ENCODE data around the gene KLHL5. TPM values are rescaled to one million over a fixed set of nuclear protein-coding genes. Genes with fewer than 3 reads are reported as not detected.

Gene KLHL5
- total and polyA plus RNA-seq, 2 donors (not counting 1 experiment from before 2014, with no cell fraction given), result 22.6 to 90.0 TPM

DNA sequence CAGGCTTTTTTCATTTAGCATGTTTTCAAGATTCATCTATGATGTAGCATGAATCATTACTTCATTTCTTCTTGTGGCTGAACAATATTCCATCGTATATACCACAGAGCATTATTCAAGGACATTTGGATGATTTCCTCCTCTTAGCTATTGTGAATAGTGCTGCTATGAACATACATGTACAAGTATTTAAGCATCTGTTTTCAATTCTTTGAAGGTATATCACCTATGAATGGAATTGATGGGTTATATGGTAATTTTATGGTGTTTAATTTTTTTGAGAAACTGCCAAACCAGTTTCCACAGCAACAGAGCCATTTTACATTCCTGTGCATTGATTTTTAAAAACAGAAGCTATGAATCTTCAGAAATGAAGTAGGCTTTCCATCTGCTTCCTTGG, 84.2 kb downstream of the KLHL5 start:
- no peak overlapping the region for H3K9ac ChIP-seq (ENCODE audit: low read length)
- WGBS (ENCODE audit: insufficient coverage), result no CpG with 5 or more reads among the region's 1 CpG
- no peaks in the 10 kb centered on the region for H3K79me2 ChIP-seq (ENCODE audit: control insufficient read depth, insufficient read depth, low read length)
- Mint-ChIP-seq H3K27ac (no peak overlapping the region), H3K4me3 (no peak overlapping the region), H3K27me3 (no peaks in the 10 kb centered on the region), H3K9me3 (ENCODE audit: insufficient read depth) (no peaks in the 10 kb centered on the region), H3K4me1 (peaks cover 3% of the 10 kb centered on the region)
- H2AFZ ChIP-seq (ENCODE audit: insufficient read depth, low read depth, low read length, poor library complexity, severe bottlenecking), result no peak overlapping the region
- DNase-seq (no peak), ATAC-seq (ENCODE audit: low read depth) (no peak)
- no peaks in the 10 kb centered on the region for H3K27me3 ChIP-seq (replicated peaks in 1 of 4; ENCODE audit: control extremely low read depth in 1 of 4, control insufficient read depth in 3 of 4, insufficient read depth in 4 of 4, low read length in 3 of 4)
- POLR2A ChIA-PET, result no interaction called here
- CTCF ChIA-PET, result interaction anchor here (2.6 kb wide), 1 partner anchor 11 kb away, joined by 10 read pairs; no protein-coding TSS in a partner anchor
- TF ChIP-seq EZH2 (IDR thresholded peaks at IDR 0.05; ENCODE audit: borderline replicate concordance, insufficient read depth, low read depth, low read length, poor library complexity, severe bottlenecking), result no peak
- TF ChIP-seq, protein P1, sequence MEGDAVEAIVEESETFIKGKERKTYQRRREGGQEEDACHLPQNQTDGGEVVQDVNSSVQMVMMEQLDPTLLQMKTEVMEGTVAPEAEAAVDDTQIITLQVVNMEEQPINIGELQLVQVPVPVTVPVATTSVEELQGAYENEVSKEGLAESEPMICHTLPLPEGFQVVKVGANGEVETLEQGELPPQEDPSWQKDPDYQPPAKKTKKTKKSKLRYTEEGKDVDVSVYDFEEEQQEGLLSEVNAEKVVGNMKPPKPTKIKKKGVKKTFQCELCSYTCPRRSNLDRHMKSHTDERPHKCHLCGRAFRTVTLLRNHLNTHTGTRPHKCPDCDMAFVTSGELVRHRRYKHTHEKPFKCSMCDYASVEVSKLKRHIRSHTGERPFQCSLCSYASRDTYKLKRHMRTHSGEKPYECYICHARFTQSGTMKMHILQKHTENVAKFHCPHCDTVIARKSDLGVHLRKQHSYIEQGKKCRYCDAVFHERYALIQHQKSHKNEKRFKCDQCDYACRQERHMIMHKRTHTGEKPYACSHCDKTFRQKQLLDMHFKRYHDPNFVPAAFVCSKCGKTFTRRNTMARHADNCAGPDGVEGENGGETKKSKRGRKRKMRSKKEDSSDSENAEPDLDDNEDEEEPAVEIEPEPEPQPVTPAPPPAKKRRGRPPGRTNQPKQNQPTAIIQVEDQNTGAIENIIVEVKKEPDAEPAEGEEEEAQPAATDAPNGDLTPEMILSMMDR (IDR thresholded peaks at IDR 0.05), result no peak
- no peak overlapping the region for H3K4me2 ChIP-seq (replicated peaks; ENCODE audit: low read depth, low read length, poor library complexity, severe bottlenecking)
- H4K20me1 ChIP-seq (ENCODE audit: control insufficient read depth, insufficient read depth, low read length, poor library complexity, severe bottlenecking), result no peaks in the 10 kb centered on the region
- no peak overlapping the region for H3K4me3 ChIP-seq (ENCODE audit: control extremely low read depth in 1 of 5, extremely low read depth in 1 of 5, insufficient read depth in 1 of 5, low read depth in 2 of 5, low read length in 4 of 5)
- H3K9me3 ChIP-seq (ENCODE audit: control extremely low read depth in 1 of 3, control insufficient read depth in 2 of 3, insufficient read depth in 1 of 3, low read length in 2 of 3), result no peaks in the 10 kb centered on the region
- H3K27ac ChIP-seq (ENCODE audit: low read length in 2 of 2), result no peak overlapping the region
- peaks cover 0 to 4% of the 10 kb centered on the region in 2 donors for H3K4me1 ChIP-seq (ENCODE audit: control insufficient read depth in 2 of 2, insufficient read depth in 2 of 2, low read length in 2 of 2)
- intact Hi-C loops (cut with micrococcal nuclease), result no loop called here
- H3K36me3 ChIP-seq (replicated peaks in 1 of 2; ENCODE audit: control extremely low read depth in 1 of 2, control insufficient read depth in 1 of 2, extremely low read depth in 1 of 2, insufficient read depth in 2 of 2, low read length in 1 of 2), result no peaks in the 10 kb centered on the region

DNA sequence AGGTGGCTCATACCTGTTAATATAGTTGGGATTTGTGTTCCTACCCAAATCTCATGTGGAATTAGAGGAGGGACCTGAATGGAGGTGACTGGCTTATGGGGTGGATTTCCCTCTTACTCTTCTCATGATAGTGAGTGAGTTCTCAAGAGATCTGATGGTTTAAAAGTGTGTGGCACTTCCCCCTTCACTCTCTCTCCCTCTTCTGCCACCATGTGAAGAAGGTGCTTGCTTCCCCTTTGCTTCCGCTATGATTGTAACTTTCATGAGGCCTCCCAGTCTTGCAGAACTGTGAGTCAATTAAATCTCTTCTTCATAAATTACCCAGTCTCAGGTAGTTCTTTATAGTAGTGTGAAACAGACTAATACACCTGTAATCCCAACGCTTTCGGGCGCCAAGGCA, 92.0 kb downstream of the KLHL5 start:
- Histone ChIP-seq H3K36me3 (replicated peaks in 1 of 2; ENCODE audit: control extremely low read depth in 1 of 2, control insufficient read depth in 1 of 2, extremely low read depth in 1 of 2, insufficient read depth in 2 of 2, low read length in 1 of 2) (no peaks in the 10 kb centered on the region), H3K9me3 (ENCODE audit: control extremely low read depth in 1 of 3, control insufficient read depth in 2 of 3, insufficient read depth in 1 of 3, low read length in 2 of 3) (no peaks in the 10 kb centered on the region), H4K20me1 (ENCODE audit: control insufficient read depth, insufficient read depth, low read length, poor library complexity, severe bottlenecking) (no peaks in the 10 kb centered on the region), H2AFZ (ENCODE audit: insufficient read depth, low read depth, low read length, poor library complexity, severe bottlenecking) (no peak overlapping the region), H3K4me1 (ENCODE audit: control insufficient read depth in 2 of 2, insufficient read depth in 2 of 2, low read length in 2 of 2) (peaks cover 0 to 8% of the 10 kb centered on the region in 2 donors), H3K79me2 (ENCODE audit: control insufficient read depth, insufficient read depth, low read length) (no peaks in the 10 kb centered on the region), H3K27me3 (replicated peaks in 1 of 4; ENCODE audit: control extremely low read depth in 1 of 4, control insufficient read depth in 3 of 4, insufficient read depth in 4 of 4, low read length in 3 of 4) (no peaks in the 10 kb centered on the region), H3K27ac (ENCODE audit: low read length in 2 of 2) (no peak overlapping the region), H3K4me2 (replicated peaks; ENCODE audit: low read depth, low read length, poor library complexity, severe bottlenecking) (no peak overlapping the region), H3K9ac (ENCODE audit: low read length) (no peak overlapping the region), H3K4me3 (ENCODE audit: control extremely low read depth in 1 of 5, extremely low read depth in 1 of 5, insufficient read depth in 1 of 5, low read depth in 2 of 5, low read length in 4 of 5) (no peak overlapping the region)
- no peak for ATAC-seq (ENCODE audit: low read depth)
- no peak for DNase-seq
- Mint-ChIP-seq H3K4me1 (peaks cover 7% of the 10 kb centered on the region), H3K27ac (no peak overlapping the region), H3K9me3 (ENCODE audit: insufficient read depth) (no peaks in the 10 kb centered on the region), H3K27me3 (no peaks in the 10 kb centered on the region), H3K4me3 (no peak overlapping the region)
- TF ChIP-seq EZH2 (IDR thresholded peaks at IDR 0.05; ENCODE audit: borderline replicate concordance, insufficient read depth, low read depth, low read length, poor library complexity, severe bottlenecking), result no peak
- TF ChIP-seq, protein P1 (IDR thresholded peaks at IDR 0.05), result no peak
- ChIA-PET CTCF (interaction anchor here (1.1 kb wide), 1 partner anchor 294 kb away, joined by 4 read pairs; no protein-coding TSS in a partner anchor), POLR2A (no interaction called here)
- no CpG with 5 or more reads among the region's 4 CpGs for WGBS (ENCODE audit: insufficient coverage)
- intact Hi-C loops (cut with micrococcal nuclease), result no loop called here
